HCT116 (cell line): ENCODE data around the gene NCAPD3. TPM values are rescaled to one million over a fixed set of nuclear protein-coding genes. Genes with fewer than 3 reads are reported as not detected.

Experiments
- ATAC-seq: fragments of 200-7000 bp; cut with Tn5 transposase; 2 replicates; pipeline ENCODE4 v1.9.1; 2020; ENCODE audit warnings: mild to moderate bottlenecking, moderate library complexity
- BruUV-seq: library from RNA; stranded (reverse); fragments of 400-500 nt; replicated peaks from 2 replicates; lab custom pipeline; 2021; lab: Mats Ljungman, UMichigan
- CTCF ChIA-PET: fragments of 300-600 bp; sonication (Branson Sonifier 250); formaldehyde crosslinking; loops from one replicate; lab custom pipeline; 2021; ENCODE audit warnings: antibody characterized with exemption; lab: Charles Lee
- POLR2A ChIA-PET: fragments of 300-600, 350-600 bp; sonication (Branson Sonifier 250); formaldehyde crosslinking; loops from one replicate; lab custom pipeline; 2021; ENCODE audit warnings: antibody characterized with exemption; lab: Charles Lee
- RAD21 ChIA-PET, 2 experiments: fragments of 300-600 bp; sonication (Branson Sonifier 250); formaldehyde crosslinking; loops; one replicate each; lab custom pipeline; 2023; ENCODE audit warnings: low total read pairs in 2 of 2; ENCODE audit not compliant: uncharacterized antibody in 2 of 2, unreplicated experiment in 2 of 2, low non-redundant PET in 1 of 2; lab: Charles Lee
- DNase-seq: peaks from one replicate; pipeline ENCODE4 v3.0.0-alpha.2; 2010; ENCODE audit warnings: low read depth, low spot score
- H2AFZ ChIP-seq: fragments of 200-600 bp; shearing (Covaris generic), sonication (generic); 2 replicates; pipeline ENCODE4 v1.6.1; 2017; ENCODE audit warnings: low read depth, mixed run types, mixed read lengths, antibody characterized with exemption, low read length; ENCODE audit not compliant: poor library complexity, severe bottlenecking
- H3K27ac ChIP-seq: 2 replicates; pipeline ENCODE4 v1.5.1; 2012; ENCODE audit warnings: low read depth, low read length
- H3K27me3 ChIP-seq: fragments of 200-600 bp; sonication (generic); 2 replicates; pipeline ENCODE4 v1.6.1; 2016; ENCODE audit warnings: mixed run types, low read length, mixed read lengths; ENCODE audit not compliant: insufficient read depth
- H3K36me3 ChIP-seq, 2 experiments: fragments of 200-500 bp in 1 of 2; fragments of 200-600 bp in 1 of 2; sonication (Bioruptor generic) in 1 of 2; sonication (generic) in 1 of 2; 2 replicates each; pipeline versions ENCODE4 v1.5.1 to v1.6.1; 2014 to 2016; ENCODE audit warnings: low read length in 2 of 2, inconsistent platforms in 1 of 2, mixed read lengths in 1 of 2, mixed run types in 1 of 2; ENCODE audit not compliant: insufficient read depth in 2 of 2, control insufficient read depth in 1 of 2
- H3K4me1 ChIP-seq, 2 experiments: fragments of 200-600 bp in 1 of 2; sonication (generic) in 1 of 2; 2 replicates each; pipeline versions ENCODE4 v1.5.1 to v1.6.1; 2012 to 2017; ENCODE audit warnings: low read length in 2 of 2, inconsistent platforms in 1 of 2, mild to moderate bottlenecking in 1 of 2, mixed read lengths in 1 of 2, mixed run types in 1 of 2, moderate library complexity in 1 of 2; ENCODE audit not compliant: insufficient read depth in 2 of 2, control insufficient read depth in 1 of 2
- H3K4me2 ChIP-seq: fragments of 200-600 bp; sonication (generic); 2 replicates; pipeline ENCODE4 v1.6.1; 2017; ENCODE audit warnings: mixed run types, low read length, mixed read lengths
- H3K4me3 ChIP-seq, 2 experiments: fragments of 200-600 bp in 1 of 2; sonication (generic) in 1 of 2; replicated peaks in 1 of 2; 2 replicates each; pipeline ENCODE4 v1.5.1; 2011 to 2016; ENCODE audit warnings: low read length in 2 of 2, control low read depth in 1 of 2, low read depth in 1 of 2, mild to moderate bottlenecking in 1 of 2, mixed read lengths in 1 of 2, mixed run types in 1 of 2
- H3K79me2 ChIP-seq: fragments of 200-600 bp; sonication (generic); 2 replicates; pipeline ENCODE4 v1.6.1; 2017; ENCODE audit warnings: mild to moderate bottlenecking, mixed run types, low read length, moderate library complexity, mixed read lengths; ENCODE audit not compliant: insufficient read depth
- H3K9ac ChIP-seq: fragments of 200-600 bp; sonication (generic); 2 replicates; pipeline ENCODE4 v1.6.1; 2016; ENCODE audit warnings: low read length, mixed read lengths
- H3K9me2 ChIP-seq: fragments of 200-600 bp; sonication (generic), shearing (Covaris generic); 2 replicates; pipeline ENCODE4 v1.6.1; 2017; ENCODE audit warnings: mixed run types, mild to moderate bottlenecking, moderate library complexity; ENCODE audit not compliant: insufficient read depth
- H3K9me3 ChIP-seq, 2 experiments: fragments of 200-500 bp in 1 of 2; fragments of 200-600 bp in 1 of 2; sonication (Bioruptor generic) in 1 of 2; sonication (generic) in 1 of 2; 2 replicates each; pipeline ENCODE4 v1.6.1; 2014 to 2017; ENCODE audit warnings: low read length in 2 of 2, mixed read lengths in 2 of 2, inconsistent platforms in 1 of 2, low read depth in 1 of 2, mild to moderate bottlenecking in 1 of 2, mixed run types in 1 of 2, moderate library complexity in 1 of 2; ENCODE audit not compliant: control insufficient read depth in 1 of 2, insufficient read depth in 1 of 2
- H4K20me1 ChIP-seq: fragments of 200-600 bp; sonication (generic), shearing (Covaris generic); 2 replicates; pipeline ENCODE4 v1.6.1; 2017; ENCODE audit warnings: mixed run types, mild to moderate bottlenecking, moderate library complexity; ENCODE audit not compliant: insufficient read depth
- EGR1 ChIP-seq: IDR thresholded peaks from 2 replicates; pipeline ENCODE4 v1.6.1; 2012; ENCODE audit warnings: low read depth
- ELF1 ChIP-seq: IDR thresholded peaks from 2 replicates; pipeline ENCODE4 v1.6.1; 2012; ENCODE audit warnings: low read depth, borderline replicate concordance
- JUND ChIP-seq: IDR thresholded peaks from 2 replicates; pipeline ENCODE4 v1.6.1; 2012
- POLR2A ChIP-seq: IDR thresholded peaks from 2 replicates; pipeline ENCODE4 v1.7.0; 2011; ENCODE audit warnings: borderline replicate concordance; ENCODE audit not compliant: insufficient read depth, insufficient read length; ENCODE audit errors: extremely low read depth
- RAD21 ChIP-seq: IDR thresholded peaks from 2 replicates; pipeline ENCODE4 v1.6.1; 2012; ENCODE audit warnings: low read depth, mild to moderate bottlenecking
- SIN3A ChIP-seq: IDR thresholded peaks from 2 replicates; pipeline ENCODE4 v1.6.1; 2012; ENCODE audit warnings: low read depth
- SP1 ChIP-seq: IDR thresholded peaks from 2 replicates; pipeline ENCODE4 v1.6.1; 2012; ENCODE audit warnings: low read depth
- ZFX ChIP-seq: fragments of 450-650 bp; IDR thresholded peaks from 2 replicates; pipeline ENCODE4 v1.6.1; 2017
- ZNF274 ChIP-seq: fragments of 200-500 bp; sonication (Bioruptor generic); IDR thresholded peaks from 2 replicates; pipeline ENCODE4 v1.6.1; 2014; ENCODE audit warnings: mild to moderate bottlenecking, low read depth, low read length, inconsistent platforms
- intact Hi-C: fragments of 100-400 bp; cut with micrococcal nuclease; formaldehyde crosslinking; loops from 2 replicates; pipeline ENCODE4 v1.10.0; 2022
- total RNA-seq: library from RNA; stranded (reverse); gene quantifications from one replicate; pipeline ENCODE4 v1.2.1, GENCODE V29; 2021; ENCODE audit not compliant: unreplicated experiment
- TF ChIP-seq, protein P1 (sequence below), 3 experiments: fragments of 200-600 bp in 1 of 3; sonication (generic) in 1 of 3; IDR thresholded peaks in 2 of 3; conservative IDR thresholded peaks in 1 of 3; 2 replicates each; pipeline ENCODE4 v1.5.1; 2012 to 2017; ENCODE audit warnings: low read depth in 2 of 3, low read length in 2 of 3, antibody characterized with exemption in 1 of 3, borderline replicate concordance in 1 of 3, control low read depth in 1 of 3, mild to moderate bottlenecking in 1 of 3, mixed read lengths in 1 of 3, mixed run types in 1 of 3, moderate library complexity in 1 of 3; ENCODE audit not compliant: insufficient read depth in 1 of 3
- TF ChIP-seq, protein P2 (sequence below): IDR thresholded peaks from 2 replicates; pipeline ENCODE4 v1.6.1; 2012; ENCODE audit warnings: low read depth
- TF ChIP-seq, protein P3 (sequence below): IDR thresholded peaks from 2 replicates; pipeline ENCODE4 v1.6.1; 2012

The NCAPD3 gene
- total RNA-seq, 1 experiment from 2014 or later, result 71.0 TPM

DNA sequence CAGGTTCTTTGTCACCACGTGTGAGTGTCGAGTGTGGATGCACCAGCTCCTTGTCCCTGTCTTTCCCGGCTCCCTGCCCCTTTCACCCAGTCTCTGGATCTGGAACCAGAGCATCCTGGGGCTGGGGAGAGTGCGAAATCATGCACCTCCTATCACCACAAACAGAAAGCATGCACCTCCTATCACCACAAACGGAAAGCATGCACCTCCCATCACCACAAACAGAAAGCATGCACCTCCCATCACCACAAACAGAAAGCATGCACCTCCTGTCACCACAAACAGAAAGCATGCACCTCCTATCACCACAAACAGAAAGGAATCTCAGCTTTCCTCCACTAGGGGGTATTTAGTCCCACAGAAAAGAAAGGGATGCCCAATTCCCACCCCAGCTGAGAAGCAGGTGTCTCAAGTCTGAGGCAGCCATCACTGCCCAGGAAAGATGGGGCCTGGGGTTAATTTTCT, 46.5 kb upstream of the NCAPD3 start:
- H3K27ac ChIP-seq, result no peak overlapping the region
- H3K27me3 ChIP-seq, result no peaks in the 10 kb centered on the region
- POLR2A ChIA-PET, result no interaction called here
- CTCF ChIA-PET, result interaction anchor here (0.7 kb wide), 1 partner anchor 456 kb away, joined by 3 read pairs; no protein-coding TSS in a partner anchor
- no peak overlapping the region for H2AFZ ChIP-seq
- no peak overlapping the region for H3K9ac ChIP-seq
- no TSS peak for BruUV-seq
- peak; percentile 22 for DNase-seq
- H3K36me3 ChIP-seq, result no peaks in the 10 kb centered on the region
- peak; percentile 89 for ATAC-seq
- peak; percentile 53 for TF ChIP-seq RAD21
- no peak for TF ChIP-seq JUND
- TF ChIP-seq, protein P1, sequence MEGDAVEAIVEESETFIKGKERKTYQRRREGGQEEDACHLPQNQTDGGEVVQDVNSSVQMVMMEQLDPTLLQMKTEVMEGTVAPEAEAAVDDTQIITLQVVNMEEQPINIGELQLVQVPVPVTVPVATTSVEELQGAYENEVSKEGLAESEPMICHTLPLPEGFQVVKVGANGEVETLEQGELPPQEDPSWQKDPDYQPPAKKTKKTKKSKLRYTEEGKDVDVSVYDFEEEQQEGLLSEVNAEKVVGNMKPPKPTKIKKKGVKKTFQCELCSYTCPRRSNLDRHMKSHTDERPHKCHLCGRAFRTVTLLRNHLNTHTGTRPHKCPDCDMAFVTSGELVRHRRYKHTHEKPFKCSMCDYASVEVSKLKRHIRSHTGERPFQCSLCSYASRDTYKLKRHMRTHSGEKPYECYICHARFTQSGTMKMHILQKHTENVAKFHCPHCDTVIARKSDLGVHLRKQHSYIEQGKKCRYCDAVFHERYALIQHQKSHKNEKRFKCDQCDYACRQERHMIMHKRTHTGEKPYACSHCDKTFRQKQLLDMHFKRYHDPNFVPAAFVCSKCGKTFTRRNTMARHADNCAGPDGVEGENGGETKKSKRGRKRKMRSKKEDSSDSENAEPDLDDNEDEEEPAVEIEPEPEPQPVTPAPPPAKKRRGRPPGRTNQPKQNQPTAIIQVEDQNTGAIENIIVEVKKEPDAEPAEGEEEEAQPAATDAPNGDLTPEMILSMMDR (IDR thresholded peaks at IDR 0.05 in 2 of 3, conservative IDR thresholded peaks at IDR 0.05 in 1 of 3; ENCODE audit: borderline replicate concordance in 1 of 3, insufficient read depth in 1 of 3, low read depth in 2 of 3, low read length in 2 of 3), result peak; percentile 28 to 45 (median 40); a peak in 5 of 6 replicates
- H4K20me1 ChIP-seq, result no peaks in the 10 kb centered on the region
- no peak overlapping the region for H3K4me2 ChIP-seq
- RAD21 ChIA-PET, result no interaction called here
- H3K9me3 ChIP-seq, result no peaks in the 10 kb centered on the region
- no peak overlapping the region for H3K4me3 ChIP-seq
- no peaks in the 10 kb centered on the region for H3K79me2 ChIP-seq
- no peaks in the 10 kb centered on the region for H3K9me2 ChIP-seq
- intact Hi-C loops, result no loop called here
- H3K4me1 ChIP-seq, result no peaks in the 10 kb centered on the region

DNA sequence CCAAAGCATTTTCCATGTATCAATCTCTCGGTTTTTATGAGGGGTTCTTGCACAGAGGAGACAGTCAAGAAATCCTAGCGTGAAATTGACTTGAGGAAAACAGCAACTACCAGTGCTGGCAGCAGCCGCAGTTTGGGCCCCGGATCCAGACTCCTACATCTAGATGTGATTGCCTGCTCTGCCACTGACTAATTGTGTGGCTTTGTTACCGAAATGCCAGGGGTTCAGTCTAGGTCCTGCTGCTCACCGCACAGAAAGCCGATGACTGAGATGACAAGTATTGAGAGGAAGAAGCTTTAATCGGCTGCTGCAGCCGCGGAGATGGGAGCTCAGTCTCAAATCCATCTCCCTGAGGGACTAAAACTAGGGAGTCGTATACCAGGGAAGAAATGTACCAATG, 44.2 kb upstream of the NCAPD3 start:
- intact Hi-C loops, result no loop called here
- Histone ChIP-seq H2AFZ (no peak overlapping the region), H3K9me2 (no peaks in the 10 kb centered on the region), H3K79me2 (no peaks in the 10 kb centered on the region), H3K4me1 (no peaks in the 10 kb centered on the region), H3K9me3 (no peaks in the 10 kb centered on the region), H3K27me3 (no peaks in the 10 kb centered on the region), H3K27ac (no peak overlapping the region), H3K4me2 (no peak overlapping the region), H3K36me3 (peaks cover 0 to 2% of the 10 kb centered on the region in 2 experiments; a peak in 1 of 4 replicates), H3K4me3 (no peak overlapping the region), H3K9ac (no peak overlapping the region), H4K20me1 (no peaks in the 10 kb centered on the region)
- DNase-seq (no peak), ATAC-seq (no peak)
- ChIA-PET RAD21 (no interaction called here), CTCF (no interaction called here), POLR2A (no interaction called here)
- BruUV-seq, result no TSS peak
- no peak for TF ChIP-seq POLR2A
- TF ChIP-seq SP1, result no peak
- no peak for TF ChIP-seq EGR1
- TF ChIP-seq RAD21, result no peak
- TF ChIP-seq ELF1, result no peak
- TF ChIP-seq ZNF274, result no peak
- TF ChIP-seq, protein P1 (IDR thresholded peaks at IDR 0.05 in 2 of 3, conservative IDR thresholded peaks at IDR 0.05 in 1 of 3; ENCODE audit: borderline replicate concordance in 1 of 3, insufficient read depth in 1 of 3, low read depth in 2 of 3, low read length in 2 of 3), result no peak
- TF ChIP-seq, protein P2, sequence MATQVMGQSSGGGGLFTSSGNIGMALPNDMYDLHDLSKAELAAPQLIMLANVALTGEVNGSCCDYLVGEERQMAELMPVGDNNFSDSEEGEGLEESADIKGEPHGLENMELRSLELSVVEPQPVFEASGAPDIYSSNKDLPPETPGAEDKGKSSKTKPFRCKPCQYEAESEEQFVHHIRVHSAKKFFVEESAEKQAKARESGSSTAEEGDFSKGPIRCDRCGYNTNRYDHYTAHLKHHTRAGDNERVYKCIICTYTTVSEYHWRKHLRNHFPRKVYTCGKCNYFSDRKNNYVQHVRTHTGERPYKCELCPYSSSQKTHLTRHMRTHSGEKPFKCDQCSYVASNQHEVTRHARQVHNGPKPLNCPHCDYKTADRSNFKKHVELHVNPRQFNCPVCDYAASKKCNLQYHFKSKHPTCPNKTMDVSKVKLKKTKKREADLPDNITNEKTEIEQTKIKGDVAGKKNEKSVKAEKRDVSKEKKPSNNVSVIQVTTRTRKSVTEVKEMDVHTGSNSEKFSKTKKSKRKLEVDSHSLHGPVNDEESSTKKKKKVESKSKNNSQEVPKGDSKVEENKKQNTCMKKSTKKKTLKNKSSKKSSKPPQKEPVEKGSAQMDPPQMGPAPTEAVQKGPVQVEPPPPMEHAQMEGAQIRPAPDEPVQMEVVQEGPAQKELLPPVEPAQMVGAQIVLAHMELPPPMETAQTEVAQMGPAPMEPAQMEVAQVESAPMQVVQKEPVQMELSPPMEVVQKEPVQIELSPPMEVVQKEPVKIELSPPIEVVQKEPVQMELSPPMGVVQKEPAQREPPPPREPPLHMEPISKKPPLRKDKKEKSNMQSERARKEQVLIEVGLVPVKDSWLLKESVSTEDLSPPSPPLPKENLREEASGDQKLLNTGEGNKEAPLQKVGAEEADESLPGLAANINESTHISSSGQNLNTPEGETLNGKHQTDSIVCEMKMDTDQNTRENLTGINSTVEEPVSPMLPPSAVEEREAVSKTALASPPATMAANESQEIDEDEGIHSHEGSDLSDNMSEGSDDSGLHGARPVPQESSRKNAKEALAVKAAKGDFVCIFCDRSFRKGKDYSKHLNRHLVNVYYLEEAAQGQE, result no peak
- no peak for TF ChIP-seq JUND
- no peak for TF ChIP-seq SIN3A
- no peak for TF ChIP-seq ZFX
- TF ChIP-seq, protein P3, sequence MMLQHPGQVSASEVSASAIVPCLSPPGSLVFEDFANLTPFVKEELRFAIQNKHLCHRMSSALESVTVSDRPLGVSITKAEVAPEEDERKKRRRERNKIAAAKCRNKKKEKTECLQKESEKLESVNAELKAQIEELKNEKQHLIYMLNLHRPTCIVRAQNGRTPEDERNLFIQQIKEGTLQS, result no peak
